Raji (cell line): ENCODE measurements around the gene UVRAG.

Experiments used
- POLR2A ChIP-seq: IDR thresholded peaks from 2 replicates; pipeline ENCODE4 v1.6.1; 2011; ENCODE audit warnings: low read depth, low read length, control low read depth; ENCODE audit not compliant: insufficient read depth

The UVRAG gene

GRCh38 chr11:75840522-75840921 lies 25.5 kb downstream of the UVRAG start:
- no peak for TF ChIP-seq POLR2A

- no peak for TF ChIP-seq POLR2A
Observed at GRCh38 chr11:75841739-75842138, 26.7 kb downstream of the UVRAG start.

- no peak for TF ChIP-seq POLR2A
Observed at GRCh38 chr11:75845324-75845723, 30.3 kb downstream of the UVRAG start.

- no peak for TF ChIP-seq POLR2A
Observed at GRCh38 chr11:75849894-75850293, 34.9 kb downstream of the UVRAG start.

DNA sequence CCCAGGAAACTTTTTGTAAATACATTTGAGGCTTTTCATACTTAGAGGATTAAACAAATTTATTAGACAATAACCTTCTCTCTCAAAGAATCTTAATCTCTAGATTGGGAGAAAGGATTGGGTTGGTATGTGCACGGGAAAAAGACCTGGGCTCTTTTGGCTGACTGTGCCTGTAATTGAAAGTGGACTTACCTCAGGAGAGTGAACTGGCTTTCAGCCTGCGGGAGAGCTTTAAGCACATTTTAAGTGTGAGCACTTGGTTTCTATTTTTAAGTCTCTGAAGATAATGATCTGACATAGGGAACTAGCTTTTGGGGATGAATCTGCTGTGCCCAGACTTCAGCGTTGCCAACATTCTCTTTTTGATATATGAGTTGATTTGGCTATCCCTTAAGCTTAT lies 35.8 kb downstream of the UVRAG start:
- no peak for TF ChIP-seq POLR2A

DNA sequence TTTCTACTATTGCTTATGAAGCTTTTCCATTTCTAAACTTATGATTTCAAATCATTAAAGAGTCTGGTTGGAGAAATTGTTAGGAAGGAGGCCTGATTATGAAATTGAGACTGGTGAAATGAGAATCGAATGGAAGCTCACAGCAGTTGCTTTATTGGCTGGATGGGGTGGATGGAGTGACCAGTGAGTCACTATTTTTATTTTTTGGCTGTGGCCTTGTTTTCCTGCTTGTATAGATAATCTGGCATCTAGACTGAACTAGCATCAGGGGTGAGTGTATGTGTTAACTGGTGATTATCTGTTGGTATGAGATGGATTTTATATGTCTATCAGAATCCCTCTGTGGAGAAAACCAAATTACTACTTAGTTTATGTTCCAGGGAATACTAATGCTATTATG lies 36.2 kb downstream of the UVRAG start:
- no peak for TF ChIP-seq POLR2A

- TF ChIP-seq POLR2A, result no peak
Observed at GRCh38 chr11:75852406-75853017, 37.5 kb downstream of the UVRAG start.

GRCh38 chr11:75853971-75854370 lies 39.0 kb downstream of the UVRAG start:
- no peak for TF ChIP-seq POLR2A

- no peak for TF ChIP-seq POLR2A
Observed at GRCh38 chr11:75855206-75855605, 40.2 kb downstream of the UVRAG start.

DNA sequence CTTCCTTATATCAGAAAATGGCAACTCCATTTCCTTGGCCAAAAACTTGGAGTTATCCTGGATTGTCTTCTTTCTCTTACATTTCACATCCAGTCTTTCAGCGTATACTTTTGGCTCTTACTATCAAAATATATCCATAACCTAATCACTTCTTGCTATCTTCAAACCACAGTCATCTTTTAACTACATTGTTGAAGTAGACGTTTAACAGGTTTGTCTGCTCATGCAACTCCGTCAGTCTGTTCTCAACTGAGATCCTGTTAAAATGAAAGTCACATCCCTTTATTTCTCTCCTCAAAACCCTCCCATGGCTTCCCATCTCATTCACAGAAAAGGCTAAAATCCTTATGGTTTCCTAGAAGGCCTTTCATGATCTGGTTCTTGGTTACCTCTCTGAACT lies 41.9 kb downstream of the UVRAG start:
- TF ChIP-seq POLR2A, result no peak

DNA sequence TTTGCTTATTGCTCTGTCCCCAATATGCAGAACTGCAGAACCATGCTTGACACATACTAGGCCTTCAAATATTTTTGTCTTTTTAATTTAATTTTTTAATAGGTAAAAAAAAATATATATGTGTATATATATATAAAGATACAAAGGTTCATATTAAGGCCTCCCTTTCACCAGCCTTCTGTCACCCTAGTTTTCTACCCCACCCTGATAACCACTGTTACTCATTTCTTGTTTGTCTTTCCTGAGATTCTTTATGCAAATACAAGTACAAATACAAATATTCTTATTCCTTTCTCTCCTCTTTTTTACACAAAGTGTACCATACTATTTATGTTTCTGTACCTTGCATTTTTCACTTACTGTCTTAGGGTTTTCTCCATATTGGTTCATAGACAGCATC lies 43.0 kb downstream of the UVRAG start:
- TF ChIP-seq POLR2A, result no peak

DNA sequence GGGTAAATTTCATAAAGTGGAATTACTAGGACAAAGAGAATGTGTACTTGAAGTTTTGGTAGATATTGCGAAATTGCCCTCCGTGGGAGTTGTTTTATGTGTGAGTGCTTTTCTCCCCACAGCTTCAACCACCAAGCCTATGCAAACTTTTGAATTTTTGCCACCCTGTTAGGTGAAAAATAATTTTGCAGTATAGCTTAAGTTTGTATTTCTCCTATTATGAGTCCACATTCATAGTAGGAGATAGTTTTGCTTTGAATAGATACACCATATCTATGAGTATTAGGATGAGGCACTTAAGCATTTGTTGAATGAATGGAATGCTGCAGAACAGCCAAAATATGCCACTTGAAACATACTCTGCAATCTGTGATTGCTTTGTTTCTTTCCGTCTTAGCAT lies 43.6 kb downstream of the UVRAG start:
- no peak for TF ChIP-seq POLR2A

GRCh38 chr11:75859614-75860013 lies 44.6 kb downstream of the UVRAG start:
- TF ChIP-seq POLR2A, result no peak

GRCh38 chr11:75862437-75862836 lies 47.4 kb downstream of the UVRAG start:
- no peak for TF ChIP-seq POLR2A

GRCh38 chr11:75867778-75868374 lies 52.9 kb downstream of the UVRAG start:
- TF ChIP-seq POLR2A, result no peak

DNA sequence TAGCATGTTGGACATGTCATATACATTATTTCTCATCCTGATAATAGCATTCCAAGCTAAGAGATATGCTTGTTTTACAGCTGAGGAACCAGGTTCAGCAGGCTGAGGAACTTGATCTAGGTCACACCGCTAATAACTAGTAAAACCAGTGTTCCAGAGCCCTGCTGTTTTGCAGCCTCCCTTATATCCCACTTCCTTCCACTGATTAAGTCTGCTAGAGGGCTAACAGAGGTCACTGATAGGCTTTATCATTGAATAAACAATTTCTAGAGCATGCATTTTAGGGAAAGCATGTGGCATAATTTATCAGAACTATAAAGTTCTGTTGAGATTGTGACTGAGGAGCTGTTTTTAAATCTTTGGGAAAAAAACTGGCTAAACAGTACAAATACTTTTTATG lies 54.0 kb downstream of the UVRAG start:
- TF ChIP-seq POLR2A, result no peak

- no peak for TF ChIP-seq POLR2A
Observed at GRCh38 chr11:75869661-75870455, 54.8 kb downstream of the UVRAG start.

- no peak for TF ChIP-seq POLR2A
Observed at GRCh38 chr11:75872887-75873416, 57.9 kb downstream of the UVRAG start.
